ENCODE results near the gene SOX8. TPM values are rescaled to one million over a fixed set of nuclear protein-coding genes. Genes with fewer than 3 reads are reported as not detected.

SOX8 gene
- total and polyA plus RNA-seq, 2 donors from 2014 or later, result 0.17 to 1.0 TPM

GRCh38 chr16:965487-965886, 16.1 kb upstream of the SOX8 start:
- no peak overlapping the region for H3K9ac ChIP-seq (ENCODE audit: low read length in 3 of 3)
- H3K36me3 ChIP-seq (ENCODE audit: control insufficient read depth in 2 of 3, insufficient read depth in 3 of 3, low read length in 3 of 3), result no peaks in the 10 kb centered on the region
- H3K4me1 ChIP-seq (ENCODE audit: control insufficient read depth in 2 of 3, insufficient read depth in 2 of 3, low read depth in 1 of 3, low read length in 3 of 3), result peaks cover 0 to 8% (median 8%) of the 10 kb centered on the region in 3 donors
- TF ChIP-seq, protein P1, sequence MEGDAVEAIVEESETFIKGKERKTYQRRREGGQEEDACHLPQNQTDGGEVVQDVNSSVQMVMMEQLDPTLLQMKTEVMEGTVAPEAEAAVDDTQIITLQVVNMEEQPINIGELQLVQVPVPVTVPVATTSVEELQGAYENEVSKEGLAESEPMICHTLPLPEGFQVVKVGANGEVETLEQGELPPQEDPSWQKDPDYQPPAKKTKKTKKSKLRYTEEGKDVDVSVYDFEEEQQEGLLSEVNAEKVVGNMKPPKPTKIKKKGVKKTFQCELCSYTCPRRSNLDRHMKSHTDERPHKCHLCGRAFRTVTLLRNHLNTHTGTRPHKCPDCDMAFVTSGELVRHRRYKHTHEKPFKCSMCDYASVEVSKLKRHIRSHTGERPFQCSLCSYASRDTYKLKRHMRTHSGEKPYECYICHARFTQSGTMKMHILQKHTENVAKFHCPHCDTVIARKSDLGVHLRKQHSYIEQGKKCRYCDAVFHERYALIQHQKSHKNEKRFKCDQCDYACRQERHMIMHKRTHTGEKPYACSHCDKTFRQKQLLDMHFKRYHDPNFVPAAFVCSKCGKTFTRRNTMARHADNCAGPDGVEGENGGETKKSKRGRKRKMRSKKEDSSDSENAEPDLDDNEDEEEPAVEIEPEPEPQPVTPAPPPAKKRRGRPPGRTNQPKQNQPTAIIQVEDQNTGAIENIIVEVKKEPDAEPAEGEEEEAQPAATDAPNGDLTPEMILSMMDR (IDR thresholded peaks at IDR 0.05; ENCODE audit: borderline replicate concordance, extremely low read depth, insufficient read depth), result no peak
- H3K27me3 ChIP-seq (ENCODE audit: control insufficient read depth, insufficient read depth, low read length), result no peaks in the 10 kb centered on the region
- no peak for FAIRE-seq
- intact Hi-C loops (cut with DNase I), result no loop called here
- no peak overlapping the region for H3K4me3 ChIP-seq (ENCODE audit: low read length in 3 of 3)
- H3K27ac ChIP-seq (ENCODE audit: low read depth in 2 of 2, low read length in 2 of 2), result no peak overlapping the region
- peak in 2 of 5 donors; percentile 15 to 19 for DNase-seq
- no peaks in the 10 kb centered on the region for H3K9me3 ChIP-seq (ENCODE audit: control insufficient read depth in 2 of 3, insufficient read depth in 1 of 3, low read length in 3 of 3)

DNA sequence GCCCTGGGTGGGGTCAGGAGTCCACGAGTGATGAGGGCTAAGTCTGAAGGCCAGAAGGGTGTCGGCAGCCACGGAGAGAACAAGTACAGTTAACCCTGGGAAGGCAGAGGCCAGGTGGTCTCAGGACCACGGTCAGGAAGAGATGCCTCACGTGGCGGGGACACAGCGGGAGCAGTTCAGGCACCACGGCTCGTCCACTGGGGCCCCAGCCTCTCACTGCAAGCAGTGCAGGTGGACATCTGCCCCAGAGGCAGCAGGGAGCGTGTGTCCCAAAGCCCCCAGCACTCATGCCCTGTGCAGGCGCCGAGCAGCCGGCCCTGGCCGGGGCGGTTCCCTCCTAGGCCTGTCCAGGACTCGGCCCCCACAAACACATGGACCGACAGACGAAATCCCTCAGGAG, 15.5 kb upstream of the SOX8 start:
- intact Hi-C loops (cut with DNase I), result no loop called here
- H3K36me3 ChIP-seq (ENCODE audit: control insufficient read depth in 2 of 3, insufficient read depth in 3 of 3, low read length in 3 of 3), result no peaks in the 10 kb centered on the region
- no peaks in the 10 kb centered on the region for H3K27me3 ChIP-seq (ENCODE audit: control insufficient read depth, insufficient read depth, low read length)
- no peaks in the 10 kb centered on the region for H3K9me3 ChIP-seq (ENCODE audit: control insufficient read depth in 2 of 3, insufficient read depth in 1 of 3, low read length in 3 of 3)
- FAIRE-seq (no peak), DNase-seq (peak in 1 of 5 donors; percentile 51)
- H3K9ac ChIP-seq (ENCODE audit: low read length in 3 of 3), result no peak overlapping the region
- TF ChIP-seq, protein P1 (IDR thresholded peaks at IDR 0.05; ENCODE audit: borderline replicate concordance, extremely low read depth, insufficient read depth), result no peak
- peaks cover 0 to 8% (median 8%) of the 10 kb centered on the region in 3 donors for H3K4me1 ChIP-seq (ENCODE audit: control insufficient read depth in 2 of 3, insufficient read depth in 2 of 3, low read depth in 1 of 3, low read length in 3 of 3)
- H3K27ac ChIP-seq (ENCODE audit: low read depth in 2 of 2, low read length in 2 of 2), result no peak overlapping the region
- H3K4me3 ChIP-seq (ENCODE audit: low read length in 3 of 3), result no peak overlapping the region

DNA sequence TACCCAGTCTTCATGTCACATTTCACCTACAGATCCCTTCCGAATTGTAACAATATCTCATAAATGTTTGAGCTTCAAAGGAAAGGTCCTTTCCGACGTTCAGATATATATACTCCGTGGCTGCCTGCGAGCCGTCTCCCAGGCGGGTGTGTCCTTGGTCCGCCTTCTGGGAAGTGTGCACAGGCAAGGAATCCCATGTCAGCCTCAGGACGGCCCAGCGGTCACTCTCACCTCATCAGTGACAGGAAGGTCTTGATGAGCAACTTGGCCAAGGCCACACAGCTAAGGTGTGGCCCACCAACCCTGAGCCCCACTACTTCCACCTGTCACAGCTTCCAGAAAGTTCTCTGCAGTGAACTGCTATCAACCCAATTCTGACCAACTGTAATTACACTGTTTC, 15.1 kb upstream of the SOX8 start:
- Histone ChIP-seq H3K27me3 (ENCODE audit: control insufficient read depth, insufficient read depth, low read length) (no peaks in the 10 kb centered on the region), H3K36me3 (ENCODE audit: control insufficient read depth in 2 of 3, insufficient read depth in 3 of 3, low read length in 3 of 3) (no peaks in the 10 kb centered on the region), H3K27ac (ENCODE audit: low read depth in 2 of 2, low read length in 2 of 2) (no peak overlapping the region), H3K9ac (ENCODE audit: low read length in 3 of 3) (no peak overlapping the region), H3K4me3 (ENCODE audit: low read length in 3 of 3) (no peak overlapping the region), H3K4me1 (ENCODE audit: control insufficient read depth in 2 of 3, insufficient read depth in 2 of 3, low read depth in 1 of 3, low read length in 3 of 3) (peaks cover 0 to 11% (median 8%) of the 10 kb centered on the region in 3 donors), H3K9me3 (ENCODE audit: control insufficient read depth in 2 of 3, insufficient read depth in 1 of 3, low read length in 3 of 3) (no peaks in the 10 kb centered on the region)
- intact Hi-C loops (cut with DNase I), result no loop called here
- FAIRE-seq, result no peak
- peak in 1 of 5 donors; percentile 58 for DNase-seq
- TF ChIP-seq, protein P1 (IDR thresholded peaks at IDR 0.05; ENCODE audit: borderline replicate concordance, extremely low read depth, insufficient read depth), result no peak

DNA sequence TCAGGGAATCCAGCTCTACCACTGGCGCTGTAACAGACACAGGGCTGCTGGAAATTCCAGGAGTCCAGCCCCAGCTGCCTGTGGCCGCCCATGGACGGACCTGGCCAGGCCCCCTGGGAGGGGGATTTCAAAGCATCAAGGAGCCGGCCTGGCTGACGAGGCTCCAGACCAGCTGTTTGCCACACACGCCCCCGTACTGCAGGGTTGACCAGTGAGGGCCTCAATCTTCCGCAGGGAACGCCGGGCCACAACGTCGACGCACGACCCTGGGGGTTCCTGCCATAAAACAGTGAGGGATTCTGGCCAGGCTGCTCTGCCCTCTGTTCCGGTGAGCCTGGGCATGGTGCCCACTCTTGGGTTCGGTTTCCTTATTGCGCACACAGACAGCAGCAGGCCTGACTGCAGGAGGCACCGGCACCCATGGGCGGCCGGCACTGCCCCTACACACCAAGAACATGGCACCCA, 14.5 kb upstream of the SOX8 start:
- FAIRE-seq (no peak), DNase-seq (peak in 1 of 5 donors; percentile 52)
- intact Hi-C loops (cut with DNase I), result no loop called here
- peaks cover 0 to 11% (median 8%) of the 10 kb centered on the region in 3 donors for H3K4me1 ChIP-seq (ENCODE audit: control insufficient read depth in 2 of 3, insufficient read depth in 2 of 3, low read depth in 1 of 3, low read length in 3 of 3)
- no peaks in the 10 kb centered on the region for H3K9me3 ChIP-seq (ENCODE audit: control insufficient read depth in 2 of 3, insufficient read depth in 1 of 3, low read length in 3 of 3)
- TF ChIP-seq, protein P1 (IDR thresholded peaks at IDR 0.05; ENCODE audit: borderline replicate concordance, extremely low read depth, insufficient read depth), result no peak
- no peaks in the 10 kb centered on the region for H3K27me3 ChIP-seq (ENCODE audit: control insufficient read depth, insufficient read depth, low read length)
- H3K36me3 ChIP-seq (ENCODE audit: control insufficient read depth in 2 of 3, insufficient read depth in 3 of 3, low read length in 3 of 3), result no peaks in the 10 kb centered on the region
- no peak overlapping the region for H3K27ac ChIP-seq (ENCODE audit: low read depth in 2 of 2, low read length in 2 of 2)
- H3K4me3 ChIP-seq (ENCODE audit: low read length in 3 of 3), result no peak overlapping the region
- H3K9ac ChIP-seq (ENCODE audit: low read length in 3 of 3), result no peak overlapping the region
